B cell (primary cell): ENCODE results near the gene TTLL11. TPM values are rescaled to one million over a fixed set of nuclear protein-coding genes. Genes with fewer than 3 reads are reported as not detected.

ENCODE experiments used
- ATAC-seq: fragments of 200-7000 bp; cut with Tn5 transposase; one replicate; pipeline ENCODE4 v1.10.0; 2021; ENCODE audit warnings: low read depth, mild to moderate bottlenecking, moderate number of reproducible peaks, moderate library complexity
- CTCF ChIA-PET: fragments of 350-600 bp; sonication (Branson Sonifier 250); formaldehyde crosslinking; loops from one replicate; lab custom pipeline; 2021; ENCODE audit warnings: antibody characterized with exemption, inconsistent platforms; lab: Charles Lee
- POLR2A ChIA-PET: fragments of 350-600 bp; sonication (Branson Sonifier 250); formaldehyde crosslinking; loops from one replicate; lab custom pipeline; 2021; ENCODE audit warnings: antibody characterized with exemption; lab: Charles Lee
- DNase-seq: peaks from one replicate; pipeline ENCODE4 v3.0.0; 2013
- H2AFZ ChIP-seq: 2 replicates; pipeline ENCODE4 v1.6.1; 2012; ENCODE audit warnings: mild to moderate bottlenecking, low read depth, low read length; ENCODE audit not compliant: insufficient read depth, poor library complexity, severe bottlenecking
- H3K27ac ChIP-seq, 2 donors: 1 replicate in 1 of 2; 2 replicates in 1 of 2; pipeline ENCODE4 v1.5.1; 2012 to 2013; ENCODE audit warnings: low read length in 2 of 2, mild to moderate bottlenecking in 2 of 2, moderate library complexity in 1 of 2
- H3K27me3 ChIP-seq, 4 experiments: fragments of 200-600 bp in 1 of 4; sonication (generic) in 1 of 4; replicated peaks in 1 of 4; 1 replicate in 2 of 4; 2 replicates in 2 of 4; pipeline versions ENCODE4 v1.6.1 to v1.7.0; 2013 to 2016; ENCODE audit warnings: low read length in 3 of 4, mild to moderate bottlenecking in 2 of 4, mixed read lengths in 1 of 4, moderate library complexity in 1 of 4; ENCODE audit not compliant: insufficient read depth in 4 of 4, control insufficient read depth in 3 of 4; ENCODE audit errors: control extremely low read depth in 1 of 4
- H3K36me3 ChIP-seq, 2 experiments: replicated peaks in 1 of 2; 1 replicate in 1 of 2; 2 replicates in 1 of 2; pipeline versions ENCODE4 v1.6.1 to v1.7.1; 2013; ENCODE audit warnings: low read length in 1 of 2; ENCODE audit not compliant: insufficient read depth in 2 of 2, control insufficient read depth in 1 of 2; ENCODE audit errors: control extremely low read depth in 1 of 2, extremely low read depth in 1 of 2
- H3K4me1 ChIP-seq, 2 donors: fragments of 200-600 bp in 1 of 2; sonication (generic) in 1 of 2; 1 replicate in 1 of 2; 2 replicates in 1 of 2; pipeline versions ENCODE4 v1.5.1 to v1.6.1; 2013 to 2017; ENCODE audit warnings: low read length in 2 of 2; ENCODE audit not compliant: control insufficient read depth in 2 of 2, insufficient read depth in 2 of 2
- H3K4me2 ChIP-seq: replicated peaks from 2 replicates; pipeline ENCODE3; 2012; ENCODE audit warnings: mild to moderate bottlenecking, low read depth, low read length; ENCODE audit not compliant: poor library complexity, severe bottlenecking
- H3K4me3 ChIP-seq, 5 experiments: fragments of 200-600 bp in 1 of 5; sonication (generic) in 1 of 5; 1 replicate in 3 of 5; 2 replicates in 2 of 5; pipeline versions ENCODE4 v1.5.1 to v1.7.0; 2011 to 2016; ENCODE audit warnings: low read length in 4 of 5, mild to moderate bottlenecking in 4 of 5, low read depth in 2 of 5, control low read depth in 1 of 5, moderate library complexity in 1 of 5; ENCODE audit not compliant: insufficient read depth in 1 of 5; ENCODE audit errors: control extremely low read depth in 1 of 5, extremely low read depth in 1 of 5
- H3K79me2 ChIP-seq: fragments of 200-600 bp; sonication (generic); one replicate; pipeline ENCODE4 v1.6.0; 2016; ENCODE audit warnings: low read length; ENCODE audit not compliant: control insufficient read depth, insufficient read depth
- H3K9ac ChIP-seq: fragments of 200-600 bp; sonication (generic); 2 replicates; pipeline ENCODE4 v1.6.1; 2017; ENCODE audit warnings: mild to moderate bottlenecking, low read length, moderate library complexity
- H3K9me3 ChIP-seq, 3 donors: one replicate each; pipeline versions ENCODE4 v1.6.1 to v1.7.1; 2013; ENCODE audit warnings: low read length in 2 of 3; ENCODE audit not compliant: control insufficient read depth in 2 of 3, insufficient read depth in 1 of 3; ENCODE audit errors: control extremely low read depth in 1 of 3
- H4K20me1 ChIP-seq: 2 replicates; pipeline ENCODE4 v1.6.0; 2012; ENCODE audit warnings: mild to moderate bottlenecking, low read length; ENCODE audit not compliant: insufficient read depth, control insufficient read depth, poor library complexity, severe bottlenecking
- H3K27ac Mint-ChIP-seq: one replicate; pipeline ENCODE4 v1.8.0; 2021; ENCODE audit warnings: mixed read lengths
- H3K27me3 Mint-ChIP-seq: one replicate; pipeline ENCODE4 v1.8.0; 2021; ENCODE audit warnings: mixed read lengths
- H3K4me1 Mint-ChIP-seq: one replicate; pipeline ENCODE4 v1.8.0; 2021; ENCODE audit warnings: mixed read lengths
- H3K4me3 Mint-ChIP-seq: one replicate; pipeline ENCODE4 v1.8.0; 2021; ENCODE audit warnings: mixed read lengths
- H3K9me3 Mint-ChIP-seq: one replicate; pipeline ENCODE4 v1.8.0; 2022; ENCODE audit warnings: mixed read lengths; ENCODE audit not compliant: insufficient read depth
- EZH2 ChIP-seq: IDR thresholded peaks from 2 replicates; pipeline ENCODE4 v1.6.1; 2012; ENCODE audit warnings: borderline replicate concordance, low read depth, mild to moderate bottlenecking, moderate library complexity, low read length; ENCODE audit not compliant: insufficient read depth, poor library complexity, severe bottlenecking
- WGBS: methylation state at CpG from one replicate; pipeline ENCODE4 v1.1.5; 2013; ENCODE audit warnings: missing lambda C conversion rate; ENCODE audit not compliant: insufficient coverage; 5-methylcytosine and 5-hydroxymethylcytosine counted together
- intact Hi-C: fragments of 100-400 bp; cut with micrococcal nuclease; formaldehyde crosslinking; loops from one replicate; pipeline ENCODE4 v1.10.0; 2022
- polyA plus RNA-seq: library from polyadenylated mRNA; depleted of rRNA; stranded (reverse); fragments of >200 nt; gene quantifications from 2 replicates; pipeline ENCODE4 v1.2.3, GENCODE V29; 2012
- total RNA-seq, 2 donors: library from RNA; stranded (reverse); fragments of 120-200 nt in 1 of 2; gene quantifications; 1 replicate in 1 of 2; 2 replicates in 1 of 2; pipeline versions ENCODE4 v1.2.3 to v1.2.4, GENCODE V29; 2013 to 2022
- TF ChIP-seq, protein P1 (sequence below): fragments of 200-600 bp; IDR thresholded peaks from one replicate; pipeline ENCODE4 v1.8.0; 2022; ENCODE audit warnings: antibody characterized with exemption, mild to moderate bottlenecking

Gene TTLL11
- total and polyA plus RNA-seq, 2 donors (not counting 1 experiment from before 2014, with no cell fraction given) = 3.6 to 3.8 TPM

- Histone ChIP-seq H3K4me3 (no peak overlapping the region), H3K4me2 (no peak overlapping the region), H3K36me3 (no peaks in the 10 kb centered on the region), H3K9me3 (no peaks in the 10 kb centered on the region), H3K4me1 (no peaks in the 10 kb centered on the region), H4K20me1 (no peaks in the 10 kb centered on the region), H3K27ac (no peak overlapping the region), H2AFZ (no peak overlapping the region), H3K27me3 (no peaks in the 10 kb centered on the region), H3K9ac (no peak overlapping the region), H3K79me2 (no peaks in the 10 kb centered on the region)
- DNase-seq = no peak
- intact Hi-C loops = no loop called here
- H3K4me3 Mint-ChIP-seq = no peak overlapping the region
- no peak for ATAC-seq
- ChIA-PET CTCF (no interaction called here), POLR2A (no interaction called here)
- H3K27me3 Mint-ChIP-seq = no peaks in the 10 kb centered on the region
- no peak for TF ChIP-seq EZH2
- TF ChIP-seq, protein P1, sequence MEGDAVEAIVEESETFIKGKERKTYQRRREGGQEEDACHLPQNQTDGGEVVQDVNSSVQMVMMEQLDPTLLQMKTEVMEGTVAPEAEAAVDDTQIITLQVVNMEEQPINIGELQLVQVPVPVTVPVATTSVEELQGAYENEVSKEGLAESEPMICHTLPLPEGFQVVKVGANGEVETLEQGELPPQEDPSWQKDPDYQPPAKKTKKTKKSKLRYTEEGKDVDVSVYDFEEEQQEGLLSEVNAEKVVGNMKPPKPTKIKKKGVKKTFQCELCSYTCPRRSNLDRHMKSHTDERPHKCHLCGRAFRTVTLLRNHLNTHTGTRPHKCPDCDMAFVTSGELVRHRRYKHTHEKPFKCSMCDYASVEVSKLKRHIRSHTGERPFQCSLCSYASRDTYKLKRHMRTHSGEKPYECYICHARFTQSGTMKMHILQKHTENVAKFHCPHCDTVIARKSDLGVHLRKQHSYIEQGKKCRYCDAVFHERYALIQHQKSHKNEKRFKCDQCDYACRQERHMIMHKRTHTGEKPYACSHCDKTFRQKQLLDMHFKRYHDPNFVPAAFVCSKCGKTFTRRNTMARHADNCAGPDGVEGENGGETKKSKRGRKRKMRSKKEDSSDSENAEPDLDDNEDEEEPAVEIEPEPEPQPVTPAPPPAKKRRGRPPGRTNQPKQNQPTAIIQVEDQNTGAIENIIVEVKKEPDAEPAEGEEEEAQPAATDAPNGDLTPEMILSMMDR = no peak
- WGBS = 96% methylated on average over 9 of the region's 12 CpGs
- H3K4me1 Mint-ChIP-seq = peaks cover 14% of the 10 kb centered on the region
- no peaks in the 10 kb centered on the region for H3K9me3 Mint-ChIP-seq
- no peak overlapping the region for H3K27ac Mint-ChIP-seq
These were observed 274.2 kb downstream of the TTLL11 start for GRCh38 chr9:121818841-121819427.

GRCh38 chr9:121818016-121818661 is 275.0 kb downstream of the TTLL11 start:
- Mint-ChIP-seq H3K9me3 (no peaks in the 10 kb centered on the region), H3K27ac (no peak overlapping the region), H3K4me1 (peaks cover 14% of the 10 kb centered on the region), H3K27me3 (no peaks in the 10 kb centered on the region), H3K4me3 (no peak overlapping the region)
- ChIA-PET CTCF (no interaction called here), POLR2A (no interaction called here)
- Histone ChIP-seq H3K27ac (no peak overlapping the region), H3K27me3 (no peaks in the 10 kb centered on the region), H3K79me2 (no peaks in the 10 kb centered on the region), H3K4me1 (no peaks in the 10 kb centered on the region), H3K36me3 (no peaks in the 10 kb centered on the region), H3K9me3 (no peaks in the 10 kb centered on the region), H4K20me1 (no peaks in the 10 kb centered on the region), H3K9ac (no peak overlapping the region), H2AFZ (no peak overlapping the region), H3K4me3 (no peak overlapping the region), H3K4me2 (no peak overlapping the region)
- DNase-seq (no peak), ATAC-seq (no peak)
- TF ChIP-seq, protein P1 = no peak
- TF ChIP-seq EZH2 = no peak
- intact Hi-C loops = no loop called here
- 90% methylated on average over 17 of the region's 19 CpGs for WGBS
